Keratinocyte (primary cell): ENCODE results near the gene CAMKMT. TPM values are rescaled to one million over a fixed set of nuclear protein-coding genes. Genes with fewer than 3 reads are reported as not detected.

Experiments used
- DNase-seq: peaks from one replicate; pipeline ENCODE4 v3.0.0-alpha.2; 2011; ENCODE audit warnings: low read depth, missing footprints, low spot score
- FAIRE-seq: peaks from 2 replicates; lab custom pipeline; 2011; peaks lifted over from hg19 to GRCh38; lab: Jason Lieb, UNC
- H2AFZ ChIP-seq: 2 replicates; pipeline ENCODE4 v1.6.0; 2012; ENCODE audit warnings: low read length, control low read depth, inconsistent platforms; ENCODE audit not compliant: control insufficient read depth
- H3K27ac ChIP-seq: 2 replicates; pipeline ENCODE4 v1.5.1; 2011; ENCODE audit warnings: low read length; ENCODE audit not compliant: control insufficient read depth, insufficient read depth
- H3K27me3 ChIP-seq: 3 replicates; pipeline ENCODE4 v1.6.0; 2011; ENCODE audit warnings: low read length; ENCODE audit not compliant: control insufficient read depth, insufficient read depth; ENCODE audit errors: extremely low read depth
- H3K36me3 ChIP-seq, 2 experiments: 2 replicates in 1 of 2; 3 replicates in 1 of 2; pipeline ENCODE4 v1.5.1; 2011; ENCODE audit warnings: low read length in 2 of 2, mild to moderate bottlenecking in 1 of 2; ENCODE audit not compliant: control insufficient read depth in 2 of 2, insufficient read depth in 2 of 2; ENCODE audit errors: extremely low read depth in 1 of 2
- H3K4me1 ChIP-seq: 3 replicates; pipeline ENCODE4 v1.5.1; 2011; ENCODE audit warnings: low read length; ENCODE audit not compliant: control insufficient read depth, insufficient read depth; ENCODE audit errors: extremely low read depth
- H3K4me2 ChIP-seq: 3 replicates; pipeline ENCODE4 v1.6.0; 2011; ENCODE audit warnings: low read depth, low read length; ENCODE audit not compliant: control insufficient read depth, insufficient read depth; ENCODE audit errors: extremely low read depth
- H3K4me3 ChIP-seq, 3 experiments: fragments of 200-600 bp in 1 of 3; sonication (generic) in 1 of 3; 2 replicates in 2 of 3; 3 replicates in 1 of 3; pipeline ENCODE4 v1.5.1; 2011 to 2016; ENCODE audit warnings: low read length in 3 of 3, mild to moderate bottlenecking in 3 of 3, control low read depth in 2 of 3, inconsistent platforms in 1 of 3, low read depth in 1 of 3, mixed read lengths in 1 of 3, mixed run types in 1 of 3, moderate library complexity in 1 of 3; ENCODE audit not compliant: control insufficient read depth in 2 of 3, insufficient read depth in 2 of 3; ENCODE audit errors: extremely low read depth in 1 of 3
- H3K79me2 ChIP-seq: 2 replicates; pipeline ENCODE4 v1.6.0; 2012; ENCODE audit warnings: low read length; ENCODE audit not compliant: control insufficient read depth, insufficient read depth
- H3K9ac ChIP-seq: 3 replicates; pipeline ENCODE4 v1.6.0; 2011; ENCODE audit warnings: low read length; ENCODE audit not compliant: control insufficient read depth, insufficient read depth; ENCODE audit errors: extremely low read depth
- H3K9me1 ChIP-seq: 3 replicates; pipeline ENCODE4 v1.6.0; 2011; ENCODE audit warnings: low read length; ENCODE audit not compliant: control insufficient read depth, insufficient read depth; ENCODE audit errors: extremely low read depth
- H3K9me3 ChIP-seq: 2 replicates; pipeline ENCODE4 v1.5.1; 2012; ENCODE audit warnings: low read depth, low read length; ENCODE audit not compliant: control insufficient read depth
- H4K20me1 ChIP-seq: 3 replicates; pipeline ENCODE4 v1.6.0; 2011; ENCODE audit warnings: low read length; ENCODE audit not compliant: control insufficient read depth, insufficient read depth; ENCODE audit errors: extremely low read depth
- EZH2 ChIP-seq: IDR thresholded peaks from one replicate; pipeline ENCODE4 v1.6.1; 2012; ENCODE audit warnings: inconsistent platforms, mild to moderate bottlenecking, low read length, moderate library complexity
- dilution Hi-C: fragments of 300-500 bp; cut with MboI; formaldehyde crosslinking; loops from one replicate; pipeline ENCODE4 v1.7.0; 2020; ENCODE audit warnings: low sequenced_read_pairs; ENCODE audit not compliant: extremely low pct_ligation_motif_present
- polyA plus RNA-seq, 5 experiments: library from polyadenylated mRNA; depleted of rRNA in 3 of 5; stranded (reverse) in 3 of 5; stranded (forward) in 1 of 5; unstranded in 1 of 5; fragments of >200 nt; gene quantifications; 1 replicate in 1 of 5; 2 replicates in 3 of 5; 3 replicates in 1 of 5; pipeline versions ENCODE4 v1.2.1 to v1.2.3, GENCODE V29; 2011 to 2012; ENCODE audit warnings: missing spikeins in 2 of 5, low read depth in 1 of 5, low replicate concordance in 1 of 5
- TF ChIP-seq, protein P1 (sequence below), 3 experiments: IDR thresholded peaks in 1 of 3; conservative IDR thresholded peaks in 1 of 3; optimal IDR thresholded peaks in 1 of 3; 2 replicates in 2 of 3; 3 replicates in 1 of 3; pipeline versions ENCODE3 to v1.5.1; 2011; ENCODE audit warnings: low read length in 3 of 3, mild to moderate bottlenecking in 3 of 3, moderate library complexity in 2 of 3, control low read depth in 1 of 3, inconsistent platforms in 1 of 3; ENCODE audit not compliant: insufficient read depth in 2 of 3; ENCODE audit errors: extremely low read depth in 1 of 3

The CAMKMT gene
- polyA plus RNA-seq, 1 donor (not counting 4 experiments of a cell fraction or from before 2014, with no cell fraction given) = 9.9 TPM

DNA sequence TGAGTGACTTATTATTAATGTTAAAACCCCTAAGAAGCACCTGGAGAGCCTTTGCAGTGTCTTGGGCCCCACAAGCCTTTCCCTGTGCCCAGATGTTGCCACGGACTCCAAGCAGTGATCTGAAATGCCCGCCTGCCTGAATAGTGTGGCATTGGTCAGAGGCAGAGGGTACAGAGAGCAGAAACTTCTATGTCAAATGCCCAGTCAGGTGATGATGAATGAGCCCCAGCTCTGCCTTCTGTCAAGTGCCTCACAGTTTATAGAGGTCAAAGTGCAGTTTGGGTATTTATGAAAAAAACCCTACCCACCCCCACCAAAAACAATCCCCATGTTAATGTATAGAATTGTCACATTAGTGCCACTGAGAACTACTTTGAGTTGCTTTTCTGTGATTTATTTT lies 409.8 kb downstream of the CAMKMT start:
- FAIRE-seq = no peak
- Histone ChIP-seq H2AFZ (no peak overlapping the region), H3K27ac (no peak overlapping the region), H3K79me2 (no peaks in the 10 kb centered on the region), H3K9ac (no peak overlapping the region), H3K9me3 (no peaks in the 10 kb centered on the region), H4K20me1 (no peaks in the 10 kb centered on the region), H3K27me3 (peaks cover 21% of the 10 kb centered on the region), H3K36me3 (no peaks in the 10 kb centered on the region), H3K9me1 (no peaks in the 10 kb centered on the region), H3K4me2 (no peak overlapping the region), H3K4me1 (no peaks in the 10 kb centered on the region), H3K4me3 (no peak overlapping the region)
- TF ChIP-seq, protein P1, sequence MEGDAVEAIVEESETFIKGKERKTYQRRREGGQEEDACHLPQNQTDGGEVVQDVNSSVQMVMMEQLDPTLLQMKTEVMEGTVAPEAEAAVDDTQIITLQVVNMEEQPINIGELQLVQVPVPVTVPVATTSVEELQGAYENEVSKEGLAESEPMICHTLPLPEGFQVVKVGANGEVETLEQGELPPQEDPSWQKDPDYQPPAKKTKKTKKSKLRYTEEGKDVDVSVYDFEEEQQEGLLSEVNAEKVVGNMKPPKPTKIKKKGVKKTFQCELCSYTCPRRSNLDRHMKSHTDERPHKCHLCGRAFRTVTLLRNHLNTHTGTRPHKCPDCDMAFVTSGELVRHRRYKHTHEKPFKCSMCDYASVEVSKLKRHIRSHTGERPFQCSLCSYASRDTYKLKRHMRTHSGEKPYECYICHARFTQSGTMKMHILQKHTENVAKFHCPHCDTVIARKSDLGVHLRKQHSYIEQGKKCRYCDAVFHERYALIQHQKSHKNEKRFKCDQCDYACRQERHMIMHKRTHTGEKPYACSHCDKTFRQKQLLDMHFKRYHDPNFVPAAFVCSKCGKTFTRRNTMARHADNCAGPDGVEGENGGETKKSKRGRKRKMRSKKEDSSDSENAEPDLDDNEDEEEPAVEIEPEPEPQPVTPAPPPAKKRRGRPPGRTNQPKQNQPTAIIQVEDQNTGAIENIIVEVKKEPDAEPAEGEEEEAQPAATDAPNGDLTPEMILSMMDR (optimal IDR thresholded peaks at IDR 0.05 in 1 of 3, IDR thresholded peaks at IDR 0.05 in 1 of 3, conservative IDR thresholded peaks at IDR 0.05 in 1 of 3; ENCODE audit: extremely low read depth in 1 of 3, insufficient read depth in 2 of 3, low read length in 3 of 3) = no peak
- no peak for TF ChIP-seq EZH2
- dilution Hi-C loops = no loop called here
- DNase-seq = no peak

DNA sequence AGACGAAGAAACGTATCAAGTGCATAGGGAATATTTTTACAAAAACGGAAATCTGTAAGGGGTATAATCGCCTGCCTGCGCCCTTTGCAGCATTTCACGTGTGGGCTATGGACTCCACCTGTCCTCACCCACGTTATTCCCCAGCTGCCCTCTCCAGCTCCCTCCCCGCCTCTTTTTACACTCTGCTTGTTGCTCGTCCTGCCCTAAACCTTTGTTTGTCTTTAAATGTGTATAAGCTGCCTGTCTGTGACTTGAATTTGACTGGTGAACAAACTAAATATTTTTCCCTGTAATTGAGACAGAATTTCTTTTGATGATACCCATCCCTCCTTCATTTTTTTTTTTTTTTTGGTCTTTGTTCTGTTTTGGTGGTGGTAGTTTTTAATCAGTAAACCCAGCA lies 410.4 kb downstream of the CAMKMT start:
- Histone ChIP-seq H3K36me3 (no peaks in the 10 kb centered on the region), H3K9me3 (no peaks in the 10 kb centered on the region), H3K27ac (no peak overlapping the region), H2AFZ (no peak overlapping the region), H3K9me1 (no peaks in the 10 kb centered on the region), H3K4me3 (no peak overlapping the region), H3K4me2 (no peak overlapping the region), H3K9ac (no peak overlapping the region), H4K20me1 (no peaks in the 10 kb centered on the region), H3K4me1 (no peaks in the 10 kb centered on the region), H3K79me2 (no peaks in the 10 kb centered on the region), H3K27me3 (peaks cover 21% of the 10 kb centered on the region)
- dilution Hi-C loops = no loop called here
- no peak for FAIRE-seq
- no peak for DNase-seq
- no peak for TF ChIP-seq EZH2
- TF ChIP-seq, protein P1 (optimal IDR thresholded peaks at IDR 0.05 in 1 of 3, IDR thresholded peaks at IDR 0.05 in 1 of 3, conservative IDR thresholded peaks at IDR 0.05 in 1 of 3; ENCODE audit: extremely low read depth in 1 of 3, insufficient read depth in 2 of 3, low read length in 3 of 3) = no peak
